DOHH2 (cell line): ENCODE data around the gene SPIRE1.

Experiments used
- CTCF ChIP-seq: fragments of 200-600 bp; sonication (generic); IDR thresholded peaks from one replicate; pipeline ENCODE4 v1.5.1; 2014; ENCODE audit warnings: antibody characterized with exemption, mild to moderate bottlenecking, low read depth, low read length; ENCODE audit not compliant: poor library complexity, severe bottlenecking
- EZH2phosphoT487 ChIP-seq: fragments of 200-600 bp; sonication (generic); IDR thresholded peaks from 2 replicates; pipeline ENCODE4 v1.6.1; 2017; ENCODE audit warnings: borderline replicate concordance, mild to moderate bottlenecking, antibody characterized with exemption, low read length, moderate library complexity, mixed read lengths

- TF ChIP-seq CTCF (no peak), EZH2phosphoT487 (no peak)
Observed at GRCh38 chr18:12702221-12703095, 44.6 kb upstream of the SPIRE1 start, which contains the start of the genes CEP76 and PSMG2.
